Measurements from ENCODE around the gene CEP57L1. TPM values are rescaled to one million over a fixed set of nuclear protein-coding genes. Genes with fewer than 3 reads are reported as not detected.

Gene CEP57L1
- total RNA-seq, 1 experiment from 2014 or later = 20.7 TPM

GRCh38 chr6:109204511-109204910, 109.2 kb downstream of the CEP57L1 start:
- Histone ChIP-seq H3K4me2 (ENCODE audit: low read length) (no peak overlapping the region), H3K27ac (ENCODE audit: low read depth, low read length) (no peak overlapping the region), H3K36me3 (ENCODE audit: control insufficient read depth in 1 of 2, insufficient read depth in 2 of 2, low read length in 2 of 2) (no peaks in the 10 kb centered on the region), H3K9ac (ENCODE audit: low read length) (no peak overlapping the region), H3K79me2 (ENCODE audit: insufficient read depth, low read length) (no peaks in the 10 kb centered on the region), H2AFZ (ENCODE audit: low read depth, low read length, poor library complexity, severe bottlenecking) (no peak overlapping the region), H3K27me3 (ENCODE audit: insufficient read depth, low read length) (no peaks in the 10 kb centered on the region), H3K4me3 (replicated peaks in 1 of 2; ENCODE audit: low read depth in 1 of 2, low read length in 2 of 2) (no peak overlapping the region), H3K4me1 (ENCODE audit: control insufficient read depth in 1 of 2, insufficient read depth in 2 of 2, low read length in 2 of 2) (no peaks in the 10 kb centered on the region), H3K9me2 (ENCODE audit: insufficient read depth) (no peaks in the 10 kb centered on the region), H4K20me1 (ENCODE audit: insufficient read depth) (no peaks in the 10 kb centered on the region), H3K9me3 (ENCODE audit: control insufficient read depth in 1 of 2, insufficient read depth in 1 of 2, low read depth in 1 of 2, low read length in 2 of 2) (no peaks in the 10 kb centered on the region)
- CTCF ChIA-PET = no interaction called here
- BruUV-seq (replicated peaks) = no TSS peak
- RAD21 ChIA-PET (ENCODE audit: low non-redundant PET in 1 of 2, low total read pairs in 2 of 2, uncharacterized antibody in 2 of 2, unreplicated experiment in 2 of 2) = no interaction called here
- intact Hi-C loops (cut with micrococcal nuclease) = no loop called here
- POLR2A ChIA-PET = no interaction called here
- ATAC-seq (no peak), DNase-seq (ENCODE audit: low read depth, low spot score) (no peak)
- no peak for TF ChIP-seq EZH2 (IDR thresholded peaks at IDR 0.05)
- TF ChIP-seq CEBPB (IDR thresholded peaks at IDR 0.05; ENCODE audit: low read depth) = no peak
- no peak for TF ChIP-seq ZBTB33 (IDR thresholded peaks at IDR 0.05; ENCODE audit: extremely low read depth, insufficient replicate concordance, low read length)
- no peak for TF ChIP-seq ZFX (IDR thresholded peaks at IDR 0.05)
- TF ChIP-seq ELF1 (IDR thresholded peaks at IDR 0.05; ENCODE audit: borderline replicate concordance, low read depth) = no peak
- TF ChIP-seq FOSL1 (IDR thresholded peaks at IDR 0.05; ENCODE audit: low read depth) = no peak
- no peak for TF ChIP-seq YY1 (IDR thresholded peaks at IDR 0.05; ENCODE audit: extremely low read depth, insufficient replicate concordance, low read depth, low read length)
- no peak for TF ChIP-seq CTCF (IDR thresholded peaks at IDR 0.05 in 2 of 3, conservative IDR thresholded peaks at IDR 0.05 in 1 of 3; ENCODE audit: borderline replicate concordance in 1 of 3, insufficient read depth in 1 of 3, low read depth in 2 of 3, low read length in 2 of 3)
- no peak for TF ChIP-seq EGR1 (IDR thresholded peaks at IDR 0.05; ENCODE audit: low read depth)
- TF ChIP-seq, protein P1, sequence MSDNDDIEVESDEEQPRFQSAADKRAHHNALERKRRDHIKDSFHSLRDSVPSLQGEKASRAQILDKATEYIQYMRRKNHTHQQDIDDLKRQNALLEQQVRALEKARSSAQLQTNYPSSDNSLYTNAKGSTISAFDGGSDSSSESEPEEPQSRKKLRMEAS (IDR thresholded peaks at IDR 0.05) = no peak
- no peak for TF ChIP-seq SRF (IDR thresholded peaks at IDR 0.05; ENCODE audit: low read depth)
- TF ChIP-seq REST (IDR thresholded peaks at IDR 0.05; ENCODE audit: low read depth) = no peak
- no peak for TF ChIP-seq EZH2phosphoT487 (IDR thresholded peaks at IDR 0.05; ENCODE audit: borderline replicate concordance)
- TF ChIP-seq SP1 (IDR thresholded peaks at IDR 0.05; ENCODE audit: low read depth) = no peak
- no peak for TF ChIP-seq POLR2A (IDR thresholded peaks at IDR 0.05; ENCODE audit: borderline replicate concordance, extremely low read depth, insufficient read depth, insufficient read length)
- TF ChIP-seq RAD21 (IDR thresholded peaks at IDR 0.05; ENCODE audit: low read depth) = no peak
- no peak for TF ChIP-seq SIN3A (IDR thresholded peaks at IDR 0.05; ENCODE audit: low read depth)
- no peak for TF ChIP-seq CBX3 (IDR thresholded peaks at IDR 0.05; ENCODE audit: low read depth)
- no peak for TF ChIP-seq ATF3 (IDR thresholded peaks at IDR 0.05)

Measured in HCT116 (cell line).